DMS53 treated with DMSO at 0.1 percent for 48 hours (cell line): Measurements from ENCODE around the gene PHACTR2.
"Not testable (repeated sequence)": the region's sequence is repeated elsewhere in the genome, so short reads cannot be mapped to it uniquely, and the experiment has no call there.

Source experiments
- DNase-seq: peaks from one replicate; lab custom pipeline; 2025; ENCODE audit not compliant: unreplicated experiment; lab: John Stamatoyannopoulos, UW

Gene PHACTR2

DNA sequence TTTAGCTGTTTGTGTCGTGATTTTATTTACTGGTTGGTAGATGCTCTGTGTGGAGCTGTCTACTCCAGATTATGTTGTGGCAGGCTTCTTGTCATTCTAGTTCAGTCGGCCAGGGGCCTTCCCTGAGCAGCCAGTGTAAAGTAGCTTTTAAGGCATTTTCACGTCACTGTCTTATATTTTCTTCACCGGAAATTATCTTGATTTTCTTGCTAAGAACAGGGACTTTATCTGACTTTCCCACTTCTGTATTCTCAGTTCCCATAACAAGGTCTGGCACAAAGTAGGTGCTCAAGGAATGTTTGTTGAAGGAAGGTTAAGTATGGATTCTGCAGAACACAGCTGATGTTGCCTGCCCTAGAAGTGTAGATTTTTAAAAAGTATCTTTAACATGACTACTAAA lies 166.2 kb downstream of the PHACTR2 start:
- DNase-seq, result no peak

DNA sequence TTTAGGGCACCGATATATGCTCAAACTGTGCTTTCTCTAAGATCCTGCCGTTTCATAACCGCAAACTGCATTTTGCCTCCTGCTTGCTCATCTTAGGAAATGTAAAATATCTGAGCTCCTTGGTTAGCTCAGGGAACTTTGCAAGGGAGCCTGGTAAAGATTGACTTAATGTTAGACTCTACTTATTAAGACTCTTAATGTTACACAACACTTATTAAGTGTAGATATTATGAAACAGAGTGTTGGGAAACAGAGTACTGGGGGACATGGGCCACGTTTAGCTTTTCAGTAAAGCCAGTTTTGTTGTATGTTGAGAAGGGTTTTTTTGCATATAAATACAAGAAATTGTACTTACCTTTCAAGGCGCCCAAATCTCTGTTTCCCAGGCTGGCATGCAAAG lies 167.3 kb downstream of the PHACTR2 start:
- no peak for DNase-seq

DNA sequence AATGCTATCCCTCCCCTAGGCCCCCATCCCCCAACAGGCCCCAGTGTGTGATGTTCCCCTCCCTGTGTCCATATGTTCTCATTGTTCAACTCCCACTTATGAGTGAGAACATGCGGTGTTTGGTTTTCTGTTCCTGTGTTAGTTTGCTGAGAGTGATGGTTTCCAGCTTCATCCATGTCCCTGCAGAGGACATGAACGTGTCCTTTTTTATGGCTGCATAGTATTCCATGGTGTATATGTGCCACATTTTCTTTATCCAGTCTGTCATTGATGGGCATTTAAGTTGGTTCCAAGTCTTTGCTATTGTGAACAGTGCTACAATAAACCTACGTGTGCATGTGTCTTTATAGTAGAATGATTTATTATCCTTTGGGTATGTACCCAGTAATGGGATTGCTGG lies 173.9 kb downstream of the PHACTR2 start:
- not testable (repeated sequence) for DNase-seq

DNA sequence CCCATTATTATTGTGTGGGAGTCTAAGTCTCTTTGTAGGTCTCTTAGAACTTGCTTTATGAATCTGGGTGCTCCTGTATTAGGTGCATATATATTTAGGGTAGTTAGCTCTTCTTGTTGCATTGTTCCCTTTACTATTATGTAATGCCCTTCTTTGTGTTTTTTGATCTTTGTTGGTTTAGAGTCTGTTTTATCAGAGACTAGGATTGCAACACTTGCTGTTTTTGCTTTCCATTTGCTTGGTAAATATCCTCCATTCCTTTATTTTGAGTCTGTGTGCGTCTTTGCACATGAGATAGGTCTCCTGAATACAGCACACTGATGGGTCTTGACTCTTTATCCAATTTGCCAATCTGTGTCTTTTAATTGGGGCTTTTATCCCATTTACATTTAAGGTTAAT lies 177.3 kb downstream of the PHACTR2 start:
- DNase-seq, result not testable (repeated sequence)

DNA sequence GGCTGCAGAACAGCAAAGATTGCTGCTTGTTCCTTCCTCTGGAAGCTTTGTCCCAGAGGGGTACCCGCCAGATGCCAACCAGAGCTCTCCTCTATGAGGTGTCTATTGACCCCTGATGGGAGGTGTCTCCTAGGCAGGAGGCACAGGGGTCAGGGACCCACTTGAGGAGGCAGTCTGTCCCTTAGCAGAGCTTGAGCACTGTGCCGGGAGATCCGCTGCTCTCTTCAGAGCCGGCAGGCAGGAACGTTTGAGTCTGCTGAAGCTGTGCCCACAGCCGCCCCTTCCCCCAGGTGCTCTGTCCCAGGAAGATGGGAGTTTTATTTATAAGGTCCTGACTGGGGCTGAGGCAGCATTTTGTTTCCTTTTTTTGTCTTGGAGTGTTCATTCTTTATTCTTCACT lies 179.0 kb downstream of the PHACTR2 start:
- DNase-seq, result not testable (repeated sequence)

GRCh38 chr6:143857651-143858050 lies 179.9 kb downstream of the PHACTR2 start:
- no peak for DNase-seq

GRCh38 chr6:143859891-143860660 lies 182.3 kb downstream of the PHACTR2 start:
- no peak for DNase-seq

DNA sequence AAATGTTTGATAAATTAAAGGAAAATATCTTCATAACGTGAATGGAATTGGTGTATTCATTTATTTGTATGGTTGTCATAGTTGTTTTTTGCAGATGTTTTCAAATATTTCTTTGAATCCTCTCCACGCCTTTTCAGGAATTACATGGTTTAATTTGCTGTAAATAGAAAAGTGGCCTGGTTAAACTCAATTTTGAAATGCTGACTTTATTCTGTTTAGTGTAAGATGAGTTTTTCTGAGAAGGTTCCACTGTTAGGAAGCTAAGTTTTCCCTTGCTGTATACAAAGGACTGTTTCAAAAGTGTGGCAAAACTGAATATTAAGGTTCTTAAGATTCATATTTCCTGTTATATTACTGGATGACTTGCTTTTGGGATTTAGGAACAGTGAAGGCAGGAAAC lies 186.0 kb downstream of the PHACTR2 start:
- no peak for DNase-seq

DNA sequence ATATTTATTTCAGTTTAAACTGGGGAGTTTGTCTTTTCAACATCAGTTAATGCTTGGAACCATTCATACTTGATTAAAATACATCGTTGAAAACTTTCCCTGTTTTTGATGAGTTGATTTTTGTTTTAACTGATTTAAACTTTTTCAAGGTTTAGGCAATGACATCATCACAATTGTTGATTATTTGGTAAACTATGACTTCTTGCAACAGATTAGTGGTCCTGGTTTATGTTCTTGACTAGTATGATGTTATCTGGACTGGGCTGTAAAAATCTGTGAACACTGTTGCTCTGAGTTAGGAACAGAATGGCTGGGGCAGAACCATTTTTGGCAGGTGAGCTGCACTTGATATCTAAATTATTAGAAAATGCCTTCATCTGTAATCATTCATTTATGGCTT lies 186.5 kb downstream of the PHACTR2 start, which contains the start of gene ZC2HC1B:
Gene ZC2HC1B, plus strand, starts transcription at position 241 of the 400 bp plus-strand sequence. Its CDS starts 66 bp downstream, at position 307.
- no peak for DNase-seq

GRCh38 chr6:143867236-143867635 lies 189.5 kb downstream of the PHACTR2 start:
- no peak for DNase-seq

GRCh38 chr6:143868808-143869207 lies 191.0 kb downstream of the PHACTR2 start:
- DNase-seq, result not testable (repeated sequence)

DNA sequence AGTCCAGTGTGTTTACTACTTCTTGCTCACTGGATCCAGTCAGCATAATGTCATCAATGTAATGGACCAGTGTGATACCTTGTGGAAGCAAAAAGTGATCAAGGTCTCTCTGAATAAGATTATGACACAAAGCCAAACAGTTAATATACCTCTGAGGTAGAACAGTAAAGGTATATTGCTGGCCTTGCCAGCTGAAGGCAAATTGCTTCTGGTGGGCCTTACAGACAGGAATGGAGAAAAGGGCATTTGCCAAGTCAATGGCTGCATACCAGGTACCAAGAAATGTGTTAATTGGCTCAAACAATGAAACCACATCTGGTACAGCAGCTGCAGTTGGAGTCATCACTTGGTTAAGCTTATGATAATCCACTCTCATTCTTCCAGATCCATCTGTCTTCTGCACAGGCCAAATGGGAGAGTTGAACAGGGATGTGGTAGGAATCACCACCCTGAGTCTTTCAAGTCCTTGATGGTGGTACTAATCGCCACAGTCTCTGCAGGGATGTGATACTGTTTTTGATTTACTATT lies 193.5 kb downstream of the PHACTR2 start:
- not testable (repeated sequence) for DNase-seq

- no peak for DNase-seq
Observed at GRCh38 chr6:143872201-143872600, 194.4 kb downstream of the PHACTR2 start.

GRCh38 chr6:143873600-143873999 lies 195.8 kb downstream of the PHACTR2 start:
- not testable (repeated sequence) for DNase-seq

DNA sequence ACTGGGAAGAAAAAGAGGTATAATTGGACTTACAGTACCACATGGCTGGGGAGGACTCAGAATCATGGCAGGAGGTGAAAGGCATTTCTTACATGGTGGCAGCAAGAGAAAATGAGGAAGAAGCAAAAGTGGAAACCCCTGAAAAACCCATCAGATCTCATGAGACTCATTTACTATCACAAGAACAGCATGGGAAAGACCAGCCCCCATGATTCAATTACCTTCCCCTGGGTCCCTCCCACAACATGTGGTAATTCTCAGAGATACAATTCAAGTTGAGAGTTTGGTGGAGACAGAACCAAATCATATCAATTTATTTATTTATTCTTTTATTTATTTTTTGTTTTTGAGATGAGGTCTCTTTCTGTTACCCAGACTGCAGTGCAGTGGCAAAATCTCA lies 196.7 kb downstream of the PHACTR2 start:
- DNase-seq, result not testable (repeated sequence)

DNA sequence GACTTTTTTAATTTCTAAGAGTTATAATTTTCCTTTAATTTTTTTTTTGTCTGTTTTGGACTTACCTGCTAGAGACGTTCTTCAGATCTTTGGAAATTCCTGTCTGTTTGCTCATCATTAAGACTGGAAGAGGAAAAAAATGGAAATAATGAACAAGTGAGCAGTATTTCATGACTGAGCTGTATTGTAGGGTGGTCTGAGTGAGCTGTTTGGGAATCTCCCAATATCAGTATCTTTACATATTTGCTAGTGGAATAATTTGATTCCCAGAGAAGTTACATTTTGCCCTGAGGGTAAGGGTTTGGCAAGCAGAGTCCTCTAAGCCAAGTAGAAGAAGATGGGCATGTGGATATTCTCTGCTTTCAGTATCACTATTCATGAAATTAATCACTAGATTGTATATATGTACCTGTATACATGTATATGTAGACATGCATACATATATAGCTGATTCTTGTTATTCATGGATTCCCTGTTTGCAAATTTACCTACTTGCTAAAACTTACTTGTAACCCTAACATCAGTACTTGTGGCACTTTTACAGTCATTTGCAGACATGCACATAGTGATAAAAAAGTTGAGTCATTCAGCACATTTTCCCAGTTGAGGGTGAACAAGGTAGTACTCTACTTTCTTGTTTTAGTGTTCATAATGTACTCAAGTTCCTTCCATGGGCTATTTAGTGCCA lies 200.0 kb downstream of the PHACTR2 start:
- DNase-seq, result no peak

DNA sequence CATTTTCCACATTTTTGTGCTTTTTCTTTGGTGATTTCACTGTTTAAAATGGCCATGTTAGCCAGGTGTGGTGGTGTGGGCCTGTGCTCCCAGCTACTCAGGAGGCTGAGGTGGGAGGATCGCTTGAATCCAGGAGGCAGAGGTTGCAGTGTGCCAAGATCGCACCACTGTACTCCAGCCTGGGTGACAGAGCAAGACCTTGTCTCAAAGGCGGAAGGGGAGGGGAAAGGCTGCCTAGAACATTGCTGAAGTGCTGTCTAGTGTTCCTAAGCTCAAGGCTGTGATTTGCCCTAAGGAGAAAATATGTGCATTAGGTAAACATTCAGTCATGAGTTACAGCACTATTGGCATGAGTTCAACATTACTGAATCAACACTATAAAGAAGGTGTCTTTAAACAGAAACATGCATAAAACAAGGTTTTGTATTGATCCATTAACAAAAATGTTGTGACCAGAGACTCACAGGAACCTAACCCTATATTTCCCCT lies 200.6 kb downstream of the PHACTR2 start:
- no peak for DNase-seq

- no peak for DNase-seq
Observed at GRCh38 chr6:143880412-143880811, 202.6 kb downstream of the PHACTR2 start.
